Tibial nerve (tissue), 4 donors: ENCODE data around the gene ATG4D.

Source experiments
- EP300 ChIP-seq, 2 donors: sonication (generic); formaldehyde crosslinking; IDR thresholded peaks; one replicate each; pipeline ENCODE4 v1.6.1; 2017; ENCODE audit warnings: antibody characterized with exemption in 2 of 2, mild to moderate bottlenecking in 1 of 2
- POLR2A ChIP-seq, 2 donors: fragments of 450-650 bp; IDR thresholded peaks; one replicate each; pipeline ENCODE4 v1.6.1; 2017; ENCODE audit warnings: antibody characterized with exemption in 2 of 2, mild to moderate bottlenecking in 2 of 2, moderate library complexity in 2 of 2
- TF ChIP-seq, protein P1 (sequence below), 5 experiments: fragments of 200-600 bp in 3 of 5; fragments of 450-650 bp in 2 of 5; sonication (generic) in 3 of 5; IDR thresholded peaks; one replicate each; pipeline ENCODE4 v1.5.1; 2016 to 2019; ENCODE audit warnings: antibody characterized with exemption in 5 of 5, mild to moderate bottlenecking in 3 of 5, moderate library complexity in 2 of 5

DNA sequence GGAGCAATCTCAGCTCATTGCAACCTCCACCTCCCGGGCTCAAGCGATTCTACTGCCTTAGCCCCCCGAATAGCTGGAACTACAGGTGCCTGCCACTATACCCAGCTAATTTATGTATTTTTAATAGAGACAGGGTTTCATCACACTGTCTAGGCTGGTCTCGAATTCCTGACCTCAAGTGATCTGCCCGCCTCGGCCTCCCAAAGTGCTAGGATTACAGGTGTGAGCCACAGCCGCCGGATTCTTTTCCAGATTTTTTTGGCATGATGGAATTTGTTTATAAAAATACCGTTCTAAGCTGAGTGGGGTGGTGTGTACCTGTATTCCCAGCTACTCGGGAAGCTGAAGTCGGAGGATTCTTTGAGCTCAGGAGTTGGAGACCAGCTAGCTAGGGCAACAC lies 6.0 kb upstream of the ATG4D start:
- TF ChIP-seq POLR2A (IDR thresholded peaks at IDR 0.05) = no peak
- TF ChIP-seq, protein P1, sequence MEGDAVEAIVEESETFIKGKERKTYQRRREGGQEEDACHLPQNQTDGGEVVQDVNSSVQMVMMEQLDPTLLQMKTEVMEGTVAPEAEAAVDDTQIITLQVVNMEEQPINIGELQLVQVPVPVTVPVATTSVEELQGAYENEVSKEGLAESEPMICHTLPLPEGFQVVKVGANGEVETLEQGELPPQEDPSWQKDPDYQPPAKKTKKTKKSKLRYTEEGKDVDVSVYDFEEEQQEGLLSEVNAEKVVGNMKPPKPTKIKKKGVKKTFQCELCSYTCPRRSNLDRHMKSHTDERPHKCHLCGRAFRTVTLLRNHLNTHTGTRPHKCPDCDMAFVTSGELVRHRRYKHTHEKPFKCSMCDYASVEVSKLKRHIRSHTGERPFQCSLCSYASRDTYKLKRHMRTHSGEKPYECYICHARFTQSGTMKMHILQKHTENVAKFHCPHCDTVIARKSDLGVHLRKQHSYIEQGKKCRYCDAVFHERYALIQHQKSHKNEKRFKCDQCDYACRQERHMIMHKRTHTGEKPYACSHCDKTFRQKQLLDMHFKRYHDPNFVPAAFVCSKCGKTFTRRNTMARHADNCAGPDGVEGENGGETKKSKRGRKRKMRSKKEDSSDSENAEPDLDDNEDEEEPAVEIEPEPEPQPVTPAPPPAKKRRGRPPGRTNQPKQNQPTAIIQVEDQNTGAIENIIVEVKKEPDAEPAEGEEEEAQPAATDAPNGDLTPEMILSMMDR (IDR thresholded peaks at IDR 0.05) = no peak
- TF ChIP-seq EP300 (IDR thresholded peaks at IDR 0.05) = no peak
